GM18505 (cell line): ENCODE results near the gene TCERG1L.
"Not testable (repeated sequence)": the region's sequence is repeated elsewhere in the genome, so short reads cannot be mapped to it uniquely, and the experiment has no call there.

Experiments
- ATAC-seq: cut with Tn5 transposase; IDR thresholded peaks from one replicate; pipeline ENCODE4 v1.9.1; 2021; ENCODE audit not compliant: unreplicated experiment
- POLR2A ChIP-seq: IDR thresholded peaks from 4 replicates; pipeline ENCODE4 v1.6.1; 2011; ENCODE audit warnings: borderline replicate concordance; ENCODE audit not compliant: insufficient read depth, insufficient read length; ENCODE audit errors: extremely low read depth

The TCERG1L gene

DNA sequence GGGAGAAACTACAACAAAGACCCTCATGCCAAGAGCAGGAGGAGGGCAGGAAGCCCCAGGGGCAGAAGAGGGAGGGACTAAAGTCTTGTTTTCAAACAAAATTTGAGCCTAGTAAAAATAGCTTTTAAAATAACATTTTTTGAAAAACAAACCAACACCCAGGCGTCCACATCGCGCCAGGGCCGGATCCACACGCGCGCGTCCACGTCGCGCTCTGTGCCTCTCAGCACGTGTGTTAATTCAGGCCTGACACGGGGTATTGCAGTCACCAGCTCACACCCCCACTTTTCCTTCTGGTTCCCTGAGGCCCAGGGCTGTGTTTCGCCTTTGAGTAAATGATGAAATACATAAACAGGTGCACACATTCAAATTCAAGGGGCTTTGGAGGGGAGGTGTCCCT is 196.2 kb downstream of the TCERG1L start:
- no peak for TF ChIP-seq POLR2A
- ATAC-seq, result no peak

DNA sequence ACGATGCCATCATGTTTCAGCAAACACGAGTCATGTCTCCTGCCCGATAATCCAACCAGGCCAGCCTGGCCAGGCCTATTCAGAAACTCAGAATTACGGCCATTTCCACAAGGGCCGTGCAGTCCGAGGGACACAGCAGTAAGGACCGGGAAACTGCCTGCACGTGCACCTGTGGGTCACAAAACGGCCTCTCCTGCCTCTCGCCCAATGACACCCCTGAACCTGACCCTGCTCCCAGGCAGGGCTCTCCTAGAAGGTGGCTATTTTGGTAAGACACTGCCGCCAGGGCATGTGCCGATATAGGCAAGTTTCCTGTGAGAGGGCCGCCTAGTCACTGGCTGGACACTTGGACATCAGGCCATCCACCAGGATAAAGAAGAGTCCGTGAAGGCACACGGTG is 196.7 kb downstream of the TCERG1L start:
- no peak for ATAC-seq
- TF ChIP-seq POLR2A, result no peak

- ATAC-seq, result no peak
Observed at GRCh38 chr10:131113709-131114291, 197.7 kb downstream of the TCERG1L start.

GRCh38 chr10:131113165-131113564 is 198.4 kb downstream of the TCERG1L start:
- TF ChIP-seq POLR2A, result no peak
- no peak for ATAC-seq

More at GRCh38 chr10:131113709-131114291, 197.7 kb downstream of the TCERG1L start:
- TF ChIP-seq POLR2A, result no peak

GRCh38 chr10:131112691-131113090 is 198.8 kb downstream of the TCERG1L start:
- TF ChIP-seq POLR2A, result no peak
- no peak for ATAC-seq

- no peak for TF ChIP-seq POLR2A
- no peak for ATAC-seq
Observed at GRCh38 chr10:131111471-131112080, 199.9 kb downstream of the TCERG1L start.

- ATAC-seq, result no peak
- no peak for TF ChIP-seq POLR2A
Observed at GRCh38 chr10:131111007-131111406, 200.5 kb downstream of the TCERG1L start.

- ATAC-seq, result no peak
- no peak for TF ChIP-seq POLR2A
Observed at GRCh38 chr10:131110241-131110783, 201.2 kb downstream of the TCERG1L start.

DNA sequence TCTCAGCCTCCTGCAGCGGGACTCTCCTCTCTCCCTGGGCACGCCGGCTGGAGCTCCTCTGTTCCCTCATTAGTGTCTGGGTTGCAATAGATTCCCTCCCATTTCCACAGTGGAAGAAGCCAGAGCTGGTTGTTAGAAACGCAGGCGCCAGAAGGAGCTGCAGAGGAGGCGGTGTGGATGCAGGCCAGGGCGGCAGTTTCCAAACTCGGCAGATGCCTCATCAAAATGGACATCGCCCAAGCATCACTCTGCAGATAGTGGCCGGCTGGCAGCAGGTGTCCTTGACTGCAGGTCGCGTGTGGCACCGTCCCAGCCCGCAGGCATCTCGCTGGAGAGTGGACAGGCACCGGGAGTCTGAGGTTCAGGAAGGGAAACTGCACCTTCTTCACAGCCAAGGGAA is 201.8 kb downstream of the TCERG1L start:
- no peak for TF ChIP-seq POLR2A
- ATAC-seq, result no peak

DNA sequence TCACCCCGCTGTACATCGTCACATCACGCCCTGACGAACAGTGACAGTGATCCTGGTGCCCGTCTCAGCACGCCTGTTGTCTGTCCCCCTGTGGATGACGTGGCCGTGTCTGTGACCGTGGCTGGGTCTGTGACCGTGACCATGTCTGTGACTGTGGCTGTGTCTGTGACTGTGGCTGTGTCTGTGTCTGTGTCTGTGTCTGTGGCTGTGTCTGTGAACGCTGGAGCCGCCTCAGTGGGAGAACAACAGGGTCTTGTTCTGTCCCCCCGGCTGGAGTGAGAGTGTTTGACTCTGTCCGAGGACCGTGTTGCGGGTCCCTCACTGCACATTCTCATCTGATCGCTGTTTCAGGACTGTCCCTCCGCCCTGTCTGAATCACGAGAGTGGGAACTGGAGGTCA is 202.2 kb downstream of the TCERG1L start:
- ATAC-seq, result no peak
- TF ChIP-seq POLR2A, result no peak

DNA sequence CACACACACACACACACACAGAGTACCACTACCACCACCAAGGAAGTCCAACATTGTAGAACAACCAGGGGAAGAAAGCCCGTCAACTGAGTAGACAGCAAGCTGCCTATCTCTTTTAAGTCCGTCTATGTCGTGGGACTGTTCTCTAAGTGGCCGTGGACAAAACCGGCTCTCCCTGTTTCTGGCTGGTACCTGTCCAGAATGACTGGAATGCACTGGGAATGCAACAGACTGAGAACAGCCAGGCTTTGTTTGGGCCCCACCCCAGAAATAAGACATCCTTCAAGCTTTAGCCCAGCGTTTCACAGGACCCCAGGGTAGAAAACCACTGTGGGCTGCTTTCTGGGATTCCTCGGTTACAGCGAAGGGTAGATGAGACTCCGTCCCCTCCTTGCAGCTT is 203.6 kb downstream of the TCERG1L start:
- no peak for TF ChIP-seq POLR2A
- no peak for ATAC-seq

DNA sequence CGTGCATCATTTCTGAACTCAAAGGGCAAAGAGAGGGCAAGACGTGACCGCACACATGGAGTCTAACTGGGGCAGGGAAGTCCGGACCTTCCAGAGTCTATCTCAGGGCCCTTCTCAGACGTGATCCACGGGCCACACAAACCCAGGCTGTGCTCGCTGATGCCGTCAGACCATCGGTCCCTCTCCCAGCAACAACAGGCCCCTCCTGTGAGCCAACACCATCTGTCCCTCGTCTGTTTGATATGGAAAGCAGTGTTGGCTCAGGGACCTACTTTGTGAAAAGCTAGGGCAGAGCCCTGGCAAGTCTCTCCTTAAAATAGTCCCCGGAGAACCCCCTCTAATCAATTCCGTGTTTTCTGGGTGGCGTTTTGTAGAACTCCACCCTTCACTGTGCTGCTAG is 208.8 kb downstream of the TCERG1L start:
- TF ChIP-seq POLR2A, result no peak
- no peak for ATAC-seq

- no peak for TF ChIP-seq POLR2A
- ATAC-seq, result no peak
Observed at GRCh38 chr10:131102147-131102546, 209.4 kb downstream of the TCERG1L start.

GRCh38 chr10:131100418-131101410 is 210.8 kb downstream of the TCERG1L start:
- ATAC-seq, result not testable (repeated sequence)
